Activated T-helper 2 cell treated with anti-CD3 and anti-CD28 coated beads, Interferon-gamma antibody, Interleukin-2, Interleukin-4, amounts not matched to agents 10 μg/mL and 5 μg/mL and 100 μg/mL, durations not matched to agents 14 hours and 24 hours and 36 hours (primary cell): Measurements from ENCODE around the gene FBH1. TPM values are rescaled to one million over a fixed set of nuclear protein-coding genes. Genes with fewer than 3 reads are reported as not detected.
"Not testable (repeated sequence)": the region's sequence is repeated elsewhere in the genome, so short reads cannot be mapped to it uniquely, and the experiment has no call there.

Source experiments
- DNase-seq: peaks from one replicate; pipeline ENCODE4 v3.0.0; 2021; ENCODE audit warnings: low spot score
- H3K27ac Mint-ChIP-seq: one replicate; pipeline ENCODE4 v1.8.0; 2021; ENCODE audit warnings: mixed read lengths
- H3K27me3 Mint-ChIP-seq: one replicate; pipeline ENCODE4 v1.8.0; 2021; ENCODE audit warnings: low read depth, mixed read lengths
- H3K36me3 Mint-ChIP-seq: one replicate; pipeline ENCODE4 v1.8.0; 2021; ENCODE audit warnings: low read depth, mixed read lengths
- H3K4me1 Mint-ChIP-seq: one replicate; pipeline ENCODE4 v1.8.0; 2021; ENCODE audit warnings: low read depth, mixed read lengths
- H3K4me3 Mint-ChIP-seq: one replicate; pipeline ENCODE4 v1.8.0; 2021; ENCODE audit warnings: low read depth, mild to moderate bottlenecking, moderate library complexity, mixed read lengths
- H3K9me3 Mint-ChIP-seq: one replicate; pipeline ENCODE4 v1.8.0; 2021; ENCODE audit warnings: mixed read lengths
- intact Hi-C: fragments of 100-400 bp; cut with micrococcal nuclease; formaldehyde crosslinking; loops from one replicate; pipeline ENCODE4 v1.15.1; 2023
- total RNA-seq: library from RNA; stranded (reverse); gene quantifications from 2 replicates; pipeline ENCODE4 v1.2.3, GENCODE V29; 2022

The FBH1 gene
- 57.2 and 58.0 TPM in 2 replicates for total RNA-seq

DNA sequence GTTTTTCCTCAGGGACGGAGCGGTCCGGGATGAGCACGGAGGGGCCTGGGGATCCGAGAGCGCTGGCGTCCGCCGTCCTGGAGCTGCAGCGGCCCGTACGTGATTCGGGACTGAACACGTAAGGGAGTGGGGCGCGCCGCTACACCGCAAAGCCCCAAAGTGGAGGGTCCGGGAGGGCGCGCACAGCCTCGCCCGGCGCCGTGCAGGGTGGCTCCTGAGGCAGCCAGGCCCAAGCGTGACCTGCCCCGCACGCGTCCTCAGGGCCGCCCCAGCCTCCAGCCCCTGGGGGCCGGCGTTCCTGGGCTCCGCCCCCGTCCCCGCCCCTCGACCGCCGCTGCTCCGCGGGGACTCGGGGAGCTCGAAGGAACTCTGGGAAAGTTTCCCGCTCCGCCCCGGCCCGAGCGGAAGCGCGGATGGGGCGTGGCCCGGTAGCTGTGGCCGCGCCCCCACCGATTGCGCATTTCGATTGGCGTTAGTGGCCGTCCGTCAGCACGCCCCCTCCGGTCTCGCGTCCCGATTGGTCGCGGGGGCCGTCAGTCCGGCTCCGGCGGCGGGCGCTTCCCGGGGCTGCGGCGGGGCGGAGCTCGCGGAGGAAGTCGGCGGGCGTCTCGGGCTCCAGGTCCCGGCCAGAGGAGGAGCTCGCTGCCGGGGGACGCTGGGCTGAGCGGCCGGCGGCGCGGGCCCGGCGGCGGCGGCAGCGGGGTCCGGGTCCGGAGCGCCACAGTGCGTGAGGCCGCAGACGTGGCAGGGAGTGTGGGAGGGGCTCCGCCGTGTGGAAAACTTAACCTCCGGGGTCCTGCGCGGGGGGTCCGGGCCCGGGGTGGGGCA, at the start of gene FBH1, which contains the start of gene ANKRD16:
Gene FBH1 (plus strand): TSS at position 620 of the 828 bp plus-strand sequence. CDS start 103 bp downstream, at position 723.
Gene ANKRD16 (minus strand): TSS at position 270 of the 828 bp plus-strand sequence. CDS start 539 bp downstream, outside the sequence.
- Mint-ChIP-seq H3K4me3 (peak within 1 kb of the TSS; percentile 94), H3K9me3 (no peaks in the 10 kb centered on the region), H3K36me3 (peaks cover 61% of the 10 kb centered on the region), H3K27me3 (no peaks in the 10 kb centered on the region), H3K27ac (peak within 1 kb of the TSS; percentile 79), H3K4me1 (peaks cover 41% of the 10 kb centered on the region)
- intact Hi-C loops = loop anchor here (5.0 kb wide), 5 partner anchors 78 to 448 kb away; partner anchors contain the start of genes GDI2, IL15RA and RBM17
- peak; percentile 98 for DNase-seq

DNA sequence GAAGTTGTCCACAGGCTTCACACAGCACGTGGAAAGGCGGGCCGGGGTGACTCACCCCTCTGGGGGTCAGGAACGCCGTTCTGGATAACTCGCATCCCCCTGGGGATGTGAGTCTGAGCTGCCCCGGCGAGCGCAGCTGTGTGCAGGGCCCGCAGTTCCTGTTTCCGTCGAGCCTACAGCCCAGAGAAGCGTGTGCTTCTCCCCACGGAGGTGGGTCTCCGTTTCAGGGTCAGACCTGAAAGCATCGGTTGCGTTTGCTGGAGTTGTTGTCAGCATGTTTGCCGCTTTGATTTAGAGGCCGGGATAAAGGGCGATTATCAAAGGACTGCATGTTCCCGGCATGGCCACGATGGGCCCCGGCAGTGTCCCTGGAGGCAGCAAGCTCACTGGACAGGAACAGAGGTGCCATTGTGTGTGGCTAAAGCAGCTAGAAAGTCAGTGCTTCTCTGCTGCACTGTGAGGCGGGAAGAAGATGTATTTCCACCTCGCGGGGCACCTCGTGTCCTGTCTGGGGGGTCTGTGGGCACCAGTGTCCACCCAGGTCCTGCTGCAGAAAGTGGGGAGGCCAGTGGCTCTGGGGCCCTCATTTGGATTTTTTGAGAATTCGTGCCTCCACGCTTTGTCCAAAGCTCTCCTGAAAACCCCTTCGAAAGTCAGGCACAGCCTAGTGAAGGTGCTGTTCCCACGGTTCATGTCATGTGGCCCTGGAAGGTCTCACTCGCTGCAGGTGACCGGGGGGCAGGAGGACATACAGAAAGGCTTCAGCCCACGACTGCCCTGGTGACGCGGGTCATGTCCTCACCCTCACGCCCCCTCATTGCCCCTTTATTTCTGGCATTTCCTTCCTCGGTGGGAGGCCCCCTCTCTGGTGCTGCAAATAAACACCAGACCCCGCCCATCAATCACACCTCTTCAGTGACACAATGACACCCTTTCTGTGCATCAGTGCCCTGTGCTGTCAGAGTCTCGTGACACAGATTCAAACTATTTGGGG, 49.4 kb upstream of the FBH1 start:
- DNase-seq = no peak
- H3K4me3 Mint-ChIP-seq = no peak overlapping the region
- peaks cover 4% of the 10 kb centered on the region for H3K27me3 Mint-ChIP-seq
- H3K4me1 Mint-ChIP-seq = peaks cover 10% of the 10 kb centered on the region
- intact Hi-C loops = no loop called here
- H3K36me3 Mint-ChIP-seq = no peaks in the 10 kb centered on the region
- H3K27ac Mint-ChIP-seq = no peak overlapping the region
- no peaks in the 10 kb centered on the region for H3K9me3 Mint-ChIP-seq

DNA sequence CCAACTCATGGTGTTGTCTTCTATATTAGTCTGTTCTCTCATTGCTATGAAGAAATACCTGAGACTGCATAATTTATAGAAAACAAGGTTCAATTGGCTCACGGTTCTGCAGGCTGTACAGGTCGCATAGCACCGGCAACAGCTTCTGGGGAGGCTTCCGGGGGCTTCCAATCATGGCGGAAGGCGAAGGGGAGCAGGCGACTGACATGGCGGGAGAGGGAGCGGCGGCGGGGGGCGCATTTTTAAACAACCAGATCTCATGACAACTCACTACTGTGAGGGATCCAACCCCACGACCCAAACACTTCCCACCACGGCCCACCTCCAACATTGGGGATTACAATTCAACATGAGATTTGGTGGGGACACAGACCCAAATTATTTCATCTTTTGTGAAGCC, 48.1 kb upstream of the FBH1 start:
- H3K4me1 Mint-ChIP-seq = peaks cover 19% of the 10 kb centered on the region
- DNase-seq = no peak
- no peak overlapping the region for H3K27ac Mint-ChIP-seq
- H3K9me3 Mint-ChIP-seq = no peaks in the 10 kb centered on the region
- no peaks in the 10 kb centered on the region for H3K36me3 Mint-ChIP-seq
- H3K4me3 Mint-ChIP-seq = no peak overlapping the region
- H3K27me3 Mint-ChIP-seq = peaks cover 2% of the 10 kb centered on the region
- intact Hi-C loops = no loop called here

DNA sequence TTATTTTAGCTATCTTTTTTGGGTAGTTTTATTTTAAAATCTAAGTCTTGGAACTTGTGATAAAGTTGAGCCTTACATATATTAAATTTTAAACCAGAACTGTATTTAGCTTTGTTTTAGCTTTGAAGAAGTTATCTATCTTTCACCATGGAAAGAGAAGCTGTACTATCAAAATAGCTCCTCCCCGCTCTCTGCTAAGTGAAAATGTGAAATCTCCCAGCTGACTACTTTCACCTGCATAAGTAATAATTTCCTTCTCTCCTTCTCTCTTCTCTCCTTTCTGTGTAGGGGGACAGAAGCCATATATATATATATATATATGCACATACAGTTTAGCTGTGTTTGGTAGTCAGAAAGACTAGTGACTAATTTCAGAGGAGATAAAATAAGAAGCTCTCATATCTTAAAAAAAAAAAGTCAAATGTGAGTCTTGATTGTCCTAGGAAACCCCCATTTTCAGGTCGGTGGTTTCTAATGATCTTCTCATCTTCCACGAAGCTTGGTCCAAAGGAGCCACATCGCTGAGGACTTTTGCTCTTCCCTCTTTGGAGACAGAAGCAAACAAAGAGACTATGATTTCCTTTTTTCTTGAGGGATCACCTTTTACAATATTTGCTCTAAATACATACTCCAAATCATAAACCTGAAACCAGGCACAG, 46.2 kb upstream of the FBH1 start:
- intact Hi-C loops = no loop called here
- Mint-ChIP-seq H3K36me3 (no peaks in the 10 kb centered on the region), H3K4me3 (no peak overlapping the region), H3K9me3 (no peaks in the 10 kb centered on the region), H3K27me3 (peaks cover 2% of the 10 kb centered on the region), H3K4me1 (peaks cover 19% of the 10 kb centered on the region), H3K27ac (peak overlapping the region; percentile 47)
- no peak for DNase-seq

DNA sequence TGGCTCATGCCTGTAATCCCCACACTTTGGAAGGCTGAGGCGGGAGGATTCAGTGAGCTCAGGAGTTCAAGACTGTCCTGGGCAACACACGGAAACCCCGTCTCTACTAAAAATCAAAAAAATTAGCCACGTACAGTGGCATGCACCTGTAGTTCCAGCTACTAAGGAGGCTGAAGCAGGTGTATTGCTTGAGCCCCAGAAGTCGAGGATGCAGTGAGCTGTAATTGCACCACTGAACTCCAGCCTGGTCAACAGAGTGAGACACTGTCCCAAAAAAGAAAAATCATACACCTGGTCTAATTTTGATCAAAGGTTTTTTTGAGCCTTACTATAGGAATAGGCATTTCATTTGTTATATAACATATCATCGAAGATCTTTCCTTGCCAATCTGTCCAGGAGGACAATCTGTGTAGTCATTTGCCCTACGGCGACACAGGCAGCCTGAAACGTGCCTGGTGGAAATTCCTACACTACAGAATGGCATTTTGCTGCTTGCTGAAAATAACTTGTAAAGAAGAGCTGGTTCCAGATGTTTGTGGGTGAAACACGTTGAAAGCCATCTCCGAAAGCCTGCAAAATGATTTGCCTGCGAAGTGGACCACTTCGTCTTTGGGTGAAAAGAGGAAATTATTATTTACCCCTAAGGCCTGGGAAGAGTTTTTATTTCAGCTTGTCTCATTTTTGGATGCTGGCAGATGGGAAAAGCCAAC, 45.5 kb upstream of the FBH1 start:
- H3K27ac Mint-ChIP-seq = peak overlapping the region; percentile 47
- intact Hi-C loops = no loop called here
- no peak for DNase-seq
- H3K4me1 Mint-ChIP-seq = peaks cover 19% of the 10 kb centered on the region
- H3K9me3 Mint-ChIP-seq = no peaks in the 10 kb centered on the region
- no peaks in the 10 kb centered on the region for H3K36me3 Mint-ChIP-seq
- no peak overlapping the region for H3K4me3 Mint-ChIP-seq
- peaks cover 2% of the 10 kb centered on the region for H3K27me3 Mint-ChIP-seq

DNA sequence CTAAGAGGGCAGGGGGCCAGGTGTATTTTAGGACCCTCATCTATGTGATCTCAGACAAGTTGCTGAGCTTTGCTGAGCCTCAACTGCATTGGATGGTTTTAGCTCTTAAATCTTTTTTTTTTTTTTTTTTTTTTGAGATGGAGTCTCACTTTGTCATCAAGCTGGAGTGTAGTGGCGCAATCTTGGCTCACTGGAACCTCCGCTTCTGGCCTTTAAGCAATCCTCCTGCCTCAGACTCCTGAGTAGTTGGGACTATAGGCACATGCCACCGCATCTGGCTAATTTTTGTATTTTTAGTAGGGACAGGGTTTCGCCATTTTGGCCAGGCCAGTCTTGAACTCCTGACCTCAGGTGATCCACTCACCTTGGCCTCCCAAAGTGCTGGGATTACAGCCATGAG, 43.4 kb upstream of the FBH1 start:
- not testable (repeated sequence) for H3K4me3 Mint-ChIP-seq, H3K27me3 Mint-ChIP-seq, DNase-seq, H3K9me3 Mint-ChIP-seq, H3K36me3 Mint-ChIP-seq
- Mint-ChIP-seq H3K27ac (peak overlapping the region; percentile 93), H3K4me1 (peaks cover 19% of the 10 kb centered on the region)
- intact Hi-C loops = loop anchor here (1.0 kb wide), 2 partner anchors 26 to 33 kb away; partner anchors contain the start of gene GDI2

DNA sequence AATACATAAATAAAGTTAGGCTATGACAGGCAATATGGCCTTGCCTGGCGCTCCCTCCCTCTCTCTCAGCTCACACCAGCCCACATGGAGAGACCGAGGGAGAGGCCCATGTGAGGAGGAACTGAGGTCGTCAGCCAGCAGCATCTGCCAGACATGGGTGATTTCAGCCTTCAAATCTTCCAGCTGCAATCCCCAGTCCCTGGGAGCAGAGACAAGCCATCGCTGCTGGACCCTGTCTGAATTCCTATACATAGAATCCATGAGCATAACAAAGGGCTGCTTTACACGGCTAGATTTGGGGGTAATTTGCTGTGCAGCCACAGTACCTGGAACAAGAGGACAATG, 35.9 kb upstream of the FBH1 start:
- Mint-ChIP-seq H3K9me3 (no peaks in the 10 kb centered on the region), H3K4me3 (no peak overlapping the region), H3K4me1 (peaks cover 4% of the 10 kb centered on the region), H3K27ac (no peak overlapping the region), H3K27me3 (no peaks in the 10 kb centered on the region), H3K36me3 (no peaks in the 10 kb centered on the region)
- intact Hi-C loops = no loop called here
- DNase-seq = no peak

DNA sequence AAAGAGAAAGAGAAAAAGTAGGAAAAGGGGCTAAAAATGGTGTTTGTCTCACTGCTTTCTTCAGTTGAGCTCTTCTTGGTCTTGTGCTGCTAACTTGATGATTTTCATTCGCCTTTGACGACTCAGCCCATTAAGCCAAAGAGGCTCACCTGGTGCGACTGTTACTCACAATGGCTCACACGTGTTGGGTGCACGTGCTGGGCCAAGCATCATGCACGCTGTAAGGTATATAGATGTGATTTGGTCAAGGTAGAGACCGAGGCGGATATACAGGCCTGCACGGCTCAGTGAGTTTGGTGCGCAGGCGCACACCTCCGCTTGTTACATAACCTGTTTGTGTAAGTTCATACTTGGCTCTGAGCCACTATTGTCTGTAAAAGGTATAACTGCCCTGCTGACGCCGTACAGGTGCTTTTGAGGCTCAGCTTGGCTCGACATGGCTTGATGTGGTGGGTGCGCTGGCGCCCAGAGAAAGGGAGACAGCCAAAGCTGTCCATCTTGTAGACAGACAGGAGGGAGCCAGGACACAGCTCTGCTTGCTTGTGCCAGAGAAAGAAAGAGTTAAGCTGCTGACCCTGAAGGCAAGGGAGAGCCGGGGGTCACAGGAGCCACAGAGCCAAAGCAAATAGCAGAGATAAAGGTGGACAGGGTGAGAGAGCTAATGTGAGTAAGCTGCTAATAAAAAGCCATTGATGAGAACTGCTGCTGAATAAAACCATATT, 33.9 kb upstream of the FBH1 start:
- Mint-ChIP-seq H3K4me3 (no peak overlapping the region), H3K9me3 (no peaks in the 10 kb centered on the region), H3K4me1 (peaks cover 4% of the 10 kb centered on the region), H3K27ac (no peak overlapping the region), H3K36me3 (no peaks in the 10 kb centered on the region), H3K27me3 (no peaks in the 10 kb centered on the region)
- intact Hi-C loops = no loop called here
- DNase-seq = no peak

DNA sequence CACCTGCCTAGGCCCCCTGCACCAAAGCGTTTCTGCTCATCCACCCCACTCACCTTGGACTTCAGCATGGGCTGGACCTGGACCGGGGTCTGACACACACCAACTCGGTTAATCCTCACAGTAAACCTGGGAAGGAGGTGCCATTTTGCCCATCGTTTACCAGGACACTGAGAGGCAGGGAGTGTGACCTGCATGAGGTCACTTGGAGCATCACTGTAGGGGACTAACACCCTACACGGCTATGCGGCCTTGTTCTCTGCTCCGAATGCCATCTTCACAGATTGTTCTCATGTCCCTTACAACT, 33.4 kb upstream of the FBH1 start:
- no peak for DNase-seq
- intact Hi-C loops = no loop called here
- no peak overlapping the region for H3K4me3 Mint-ChIP-seq
- H3K27ac Mint-ChIP-seq = no peak overlapping the region
- no peaks in the 10 kb centered on the region for H3K9me3 Mint-ChIP-seq
- no peaks in the 10 kb centered on the region for H3K36me3 Mint-ChIP-seq
- no peaks in the 10 kb centered on the region for H3K27me3 Mint-ChIP-seq
- H3K4me1 Mint-ChIP-seq = peaks cover 4% of the 10 kb centered on the region

DNA sequence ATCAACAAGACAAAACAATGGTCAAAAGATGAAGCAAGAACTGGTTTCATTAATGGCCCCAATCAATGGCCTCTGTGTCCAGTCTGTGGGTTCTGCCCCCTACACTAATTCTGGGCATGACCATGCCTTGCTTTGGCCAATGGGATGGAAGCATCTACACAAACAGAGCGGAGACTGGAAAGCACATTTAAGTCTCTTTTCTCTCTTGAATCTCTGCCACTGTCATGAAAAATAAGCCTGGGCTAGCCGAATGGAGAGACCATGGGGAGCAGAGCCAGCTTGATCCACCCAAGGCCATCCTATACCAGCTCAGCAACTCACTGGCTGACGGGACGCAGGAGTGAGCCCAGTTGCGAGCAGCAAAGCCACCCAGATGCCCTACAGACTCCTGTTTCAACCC, 31.2 kb upstream of the FBH1 start:
- no peaks in the 10 kb centered on the region for H3K36me3 Mint-ChIP-seq
- intact Hi-C loops = no loop called here
- no peaks in the 10 kb centered on the region for H3K4me1 Mint-ChIP-seq
- H3K9me3 Mint-ChIP-seq = no peaks in the 10 kb centered on the region
- H3K4me3 Mint-ChIP-seq = no peak overlapping the region
- H3K27me3 Mint-ChIP-seq = no peaks in the 10 kb centered on the region
- DNase-seq = no peak
- H3K27ac Mint-ChIP-seq = no peak overlapping the region

DNA sequence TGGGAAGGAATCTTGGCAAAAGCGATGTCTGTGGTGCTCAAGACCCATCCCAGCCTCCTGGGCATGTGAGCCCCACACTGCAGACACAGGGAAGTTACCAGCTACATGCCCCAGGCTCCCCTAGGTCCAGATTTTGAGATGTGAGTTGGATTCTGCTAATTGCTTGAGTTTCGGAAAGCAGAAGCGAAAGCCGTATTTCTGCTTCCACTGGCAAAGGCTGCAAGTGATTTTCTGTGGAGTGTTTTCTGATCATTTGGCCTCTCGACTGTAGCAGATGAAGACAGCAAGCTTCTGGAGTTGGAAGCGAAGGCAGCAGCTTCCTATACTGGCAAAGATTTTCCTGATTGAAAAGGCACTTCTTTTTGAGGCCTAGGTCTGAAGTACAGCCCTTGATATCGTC, 30.0 kb upstream of the FBH1 start:
- intact Hi-C loops = no loop called here
- Mint-ChIP-seq H3K4me3 (no peak overlapping the region), H3K36me3 (peaks cover 4% of the 10 kb centered on the region)

More for the DNA sequence above, 30.0 kb upstream of the FBH1 start:
- no peaks in the 10 kb centered on the region for H3K4me1 Mint-ChIP-seq
- H3K27ac Mint-ChIP-seq = no peak overlapping the region
- H3K9me3 Mint-ChIP-seq = no peaks in the 10 kb centered on the region
- no peaks in the 10 kb centered on the region for H3K27me3 Mint-ChIP-seq
- DNase-seq = no peak
